ENCODE data around the gene TALDO1. TPM values are rescaled to one million over a fixed set of nuclear protein-coding genes. Genes with fewer than 3 reads are reported as not detected.

The TALDO1 gene
- polyA plus RNA-seq, 6 donors from 2014 or later, result 156 to 201 (median 164) TPM

DNA sequence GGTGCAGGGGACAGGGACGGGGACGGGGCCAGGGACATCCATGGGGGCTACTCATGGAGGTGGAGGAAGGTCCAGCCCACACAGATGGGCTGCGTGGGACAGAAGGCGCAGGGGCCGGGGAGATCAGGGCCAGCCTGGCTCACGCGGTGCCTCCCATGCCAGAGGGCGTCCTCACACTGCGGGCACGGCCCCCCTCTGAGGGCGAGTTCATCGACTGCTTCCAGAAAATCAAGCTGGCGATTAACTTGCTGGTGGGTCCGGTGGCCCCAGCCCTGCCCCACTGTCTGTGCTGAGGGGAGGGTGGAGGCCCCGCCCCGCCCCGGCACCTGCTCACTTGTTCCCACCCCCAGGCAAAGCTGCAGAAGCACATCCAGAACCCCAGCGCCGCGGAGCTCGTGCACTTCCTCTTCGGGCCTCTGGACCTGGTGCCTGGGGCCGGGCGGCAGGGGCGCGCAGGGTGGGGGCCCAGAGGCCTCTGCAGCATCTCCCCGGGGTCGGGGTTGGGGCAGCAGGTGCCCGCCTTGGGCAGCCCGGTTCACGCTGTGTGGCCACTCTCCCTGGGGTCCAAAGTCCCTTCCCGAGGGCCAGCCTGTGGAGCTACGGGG is 25.4 kb upstream of the TALDO1 start:
- peak overlapping the region; percentile 59 to 93 (median 86) for H3K4me3 Mint-ChIP-seq
- no peaks in the 10 kb centered on the region for H3K9me3 Mint-ChIP-seq
- no peaks in the 10 kb centered on the region for H3K36me3 Mint-ChIP-seq
- DNase-seq (peak; percentile 72), ATAC-seq (ENCODE audit: low read depth in 2 of 2) (peak; percentile 79 to 85)
- H3K27me3 Mint-ChIP-seq, result peaks cover 0 to 37% (median 8%) of the 10 kb centered on the region in 3 donors
- peak overlapping the region in 1 of 6 donors; percentile 82 for H3K27ac Mint-ChIP-seq
- H3K4me1 Mint-ChIP-seq, result peaks cover 15 to 25% (median 22%) of the 10 kb centered on the region in 3 donors

DNA sequence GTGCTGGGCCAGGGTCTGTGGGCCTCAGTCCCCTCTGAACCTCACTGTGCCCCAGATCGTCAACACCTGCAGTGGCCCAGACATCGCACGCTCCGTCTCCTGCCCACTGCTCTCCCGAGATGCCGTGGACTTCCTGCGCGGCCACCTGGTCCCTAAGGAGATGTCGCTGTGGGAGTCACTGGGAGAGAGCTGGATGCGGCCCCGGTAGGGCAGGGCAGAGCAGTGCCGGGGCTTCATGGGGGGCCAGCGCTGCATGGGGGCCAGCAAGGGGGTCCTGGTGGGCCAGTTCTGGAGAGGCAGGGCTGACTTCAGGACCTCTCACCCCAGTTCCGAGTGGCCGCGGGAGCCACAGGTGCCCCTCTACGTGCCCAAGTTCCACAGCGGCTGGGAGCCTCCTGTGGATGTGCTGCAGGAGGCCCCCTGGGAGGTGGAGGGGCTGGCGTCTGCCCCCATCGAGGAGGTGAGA is 24.9 kb upstream of the TALDO1 start:
- H3K36me3 Mint-ChIP-seq, result no peaks in the 10 kb centered on the region
- H3K27ac Mint-ChIP-seq, result peak overlapping the region in 1 of 6 donors; percentile 82
- H3K4me3 Mint-ChIP-seq, result peak overlapping the region in 7 of 8 donors; percentile 30 to 86 (median 72)
- H3K9me3 Mint-ChIP-seq, result no peaks in the 10 kb centered on the region
- H3K4me1 Mint-ChIP-seq, result peaks cover 15 to 26% (median 22%) of the 10 kb centered on the region in 3 donors
- peaks cover 0 to 40% (median 8%) of the 10 kb centered on the region in 3 donors for H3K27me3 Mint-ChIP-seq
- ATAC-seq (ENCODE audit: low read depth in 2 of 2), result no peak
- no peak for DNase-seq

DNA sequence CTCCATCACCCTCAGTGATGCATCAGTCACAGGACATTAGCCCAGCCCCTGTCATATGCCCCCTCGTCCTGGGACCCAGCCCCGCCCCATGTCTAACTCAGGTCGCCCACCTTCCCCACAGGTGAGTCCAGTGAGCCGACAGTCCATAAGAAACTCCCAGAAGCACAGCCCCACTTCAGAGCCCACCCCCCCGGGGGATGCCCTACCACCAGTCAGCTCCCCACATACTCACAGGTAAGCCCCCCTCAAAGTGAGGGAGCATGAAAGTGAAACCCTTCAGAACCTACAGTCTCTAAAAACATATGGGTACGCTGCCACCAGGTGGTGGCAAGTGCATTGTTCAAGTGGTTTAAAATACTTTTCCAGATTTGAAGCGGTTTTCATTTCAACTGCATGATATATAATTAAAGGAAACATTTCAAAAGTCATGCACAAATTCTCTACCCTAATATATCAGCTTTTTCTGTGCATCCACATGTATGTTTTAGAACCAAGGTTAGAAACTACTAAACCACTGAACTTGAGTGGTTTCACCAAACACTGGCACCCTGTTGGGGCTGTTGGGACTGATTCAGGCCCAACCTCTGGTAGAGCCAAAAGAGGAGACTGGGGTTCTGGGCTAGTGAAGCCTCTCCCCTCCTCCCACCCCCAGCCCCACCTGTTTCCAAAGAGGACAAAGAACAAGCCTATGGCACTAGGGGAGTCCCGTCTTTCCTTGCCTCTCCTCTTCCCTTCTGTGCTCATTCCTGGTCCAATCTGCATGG is 24.0 kb upstream of the TALDO1 start:
- H3K4me1 Mint-ChIP-seq, result peaks cover 15 to 26% (median 22%) of the 10 kb centered on the region in 3 donors
- H3K36me3 Mint-ChIP-seq, result no peaks in the 10 kb centered on the region
- peak overlapping the region in 4 of 6 donors; percentile 74 to 93 (median 84) for H3K27ac Mint-ChIP-seq
- DNase-seq (peak; percentile 68), ATAC-seq (ENCODE audit: low read depth in 2 of 2) (peak; percentile 27 to 38)
- H3K4me3 Mint-ChIP-seq, result peak overlapping the region; percentile 79 to 93 (median 88)
- no peaks in the 10 kb centered on the region for H3K9me3 Mint-ChIP-seq
- H3K27me3 Mint-ChIP-seq, result peaks cover 0 to 40% (median 8%) of the 10 kb centered on the region in 3 donors

DNA sequence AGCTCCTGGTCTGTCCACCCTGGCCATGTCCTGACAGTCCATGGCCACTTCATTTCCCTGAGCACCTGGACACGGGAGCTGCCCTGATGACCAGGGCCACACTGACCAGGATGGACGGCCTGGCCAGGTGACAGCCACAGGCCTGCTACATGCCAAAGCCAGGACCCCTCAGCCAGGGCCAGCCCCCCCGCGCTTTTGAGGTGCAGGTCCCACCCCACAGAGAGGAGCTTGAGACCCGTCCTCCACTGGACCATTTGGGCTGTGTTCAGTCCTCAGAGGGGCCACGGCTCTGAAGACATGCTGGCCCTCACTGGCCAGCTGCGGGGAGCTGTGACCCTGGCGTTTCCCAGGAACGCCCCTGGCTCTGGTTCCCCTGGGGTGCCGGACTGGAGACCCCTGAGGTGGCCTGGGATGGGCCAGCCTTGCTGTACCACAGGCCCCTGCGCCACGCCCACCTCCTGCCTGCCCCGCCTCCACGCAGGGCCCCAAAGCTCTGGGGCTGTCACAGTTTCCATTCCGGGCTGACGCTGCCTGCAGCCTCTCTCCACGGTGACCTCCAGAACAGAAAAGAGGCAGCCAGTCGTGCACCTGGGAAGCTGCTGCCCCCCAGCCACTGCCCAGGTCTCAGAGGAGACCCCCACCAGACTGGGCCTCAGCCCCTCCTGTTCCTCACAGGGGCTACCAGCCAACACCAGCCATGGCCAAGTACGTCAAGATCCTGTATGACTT is 23.1 kb upstream of the TALDO1 start:
- Mint-ChIP-seq H3K27me3 (peaks cover 0 to 37% (median 6%) of the 10 kb centered on the region in 3 donors), H3K36me3 (no peaks in the 10 kb centered on the region), H3K4me1 (peaks cover 14 to 25% (median 19%) of the 10 kb centered on the region in 3 donors), H3K9me3 (no peaks in the 10 kb centered on the region), H3K4me3 (peak overlapping the region in 5 of 8 donors; percentile 20 to 72 (median 35)), H3K27ac (no peak overlapping the region)
- ATAC-seq (ENCODE audit: low read depth in 2 of 2) (no peak), DNase-seq (no peak)

DNA sequence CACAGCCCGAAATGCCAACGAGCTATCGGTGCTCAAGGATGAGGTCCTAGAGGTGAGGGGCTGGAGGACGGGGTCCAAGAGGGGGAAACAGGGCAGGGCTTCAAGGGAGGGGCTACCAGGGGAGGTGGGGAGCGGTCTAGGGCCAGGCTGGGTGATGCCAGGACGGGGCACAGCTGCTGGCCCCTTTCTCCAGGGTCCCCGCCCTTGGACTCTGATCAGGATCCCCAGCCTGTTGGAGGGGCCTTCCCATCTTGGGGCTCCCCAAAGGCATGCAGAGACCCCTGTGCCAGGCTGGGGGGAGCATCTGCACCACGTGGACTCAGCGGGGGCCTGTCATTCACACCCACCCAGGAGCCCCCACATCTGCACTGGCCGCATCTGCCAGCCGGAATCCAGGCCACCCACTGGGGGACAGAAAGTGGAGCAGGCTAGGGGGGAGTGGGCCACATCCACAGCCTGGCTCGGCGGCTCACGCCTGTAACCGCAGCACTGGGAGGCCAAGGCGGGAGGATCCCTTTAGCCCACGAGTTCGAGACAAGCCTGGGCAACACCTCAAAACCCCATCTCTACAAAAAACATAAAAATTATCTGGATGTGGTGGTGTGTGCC is 22.4 kb upstream of the TALDO1 start:
- Mint-ChIP-seq H3K4me3 (peak overlapping the region in 6 of 8 donors; percentile 12 to 80 (median 66)), H3K36me3 (no peaks in the 10 kb centered on the region), H3K9me3 (no peaks in the 10 kb centered on the region), H3K27me3 (peaks cover 0 to 34% (median 0%) of the 10 kb centered on the region in 3 donors), H3K4me1 (peaks cover 12 to 21% (median 13%) of the 10 kb centered on the region in 3 donors), H3K27ac (no peak overlapping the region)
- no peak for DNase-seq
- no peak for ATAC-seq (ENCODE audit: low read depth in 2 of 2)

DNA sequence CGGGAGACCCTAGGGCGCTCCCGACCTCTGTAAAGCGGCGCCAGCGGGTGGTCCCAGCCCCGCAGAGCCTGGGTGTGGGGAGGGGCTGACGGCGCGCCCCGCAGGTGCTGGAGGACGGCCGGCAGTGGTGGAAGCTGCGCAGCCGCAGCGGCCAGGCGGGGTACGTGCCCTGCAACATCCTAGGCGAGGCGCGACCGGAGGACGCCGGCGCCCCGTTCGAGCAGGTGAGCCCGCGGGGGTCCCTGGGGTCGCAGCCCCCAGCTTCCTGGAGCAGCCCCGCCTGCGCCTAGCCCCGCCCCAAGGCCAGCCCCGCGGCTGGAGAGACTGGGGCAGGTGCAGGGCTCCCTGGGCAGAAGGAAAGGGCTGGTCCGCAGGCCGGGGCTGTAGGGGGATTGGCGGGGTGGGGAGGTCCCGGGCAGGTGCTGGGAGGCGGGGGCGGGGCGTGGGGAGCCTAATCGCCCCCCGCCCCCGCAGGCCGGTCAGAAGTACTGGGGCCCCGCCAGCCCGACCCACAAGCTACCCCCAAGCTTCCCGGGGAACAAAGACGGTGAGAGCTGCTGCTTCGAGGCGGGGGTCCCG is 21.6 kb upstream of the TALDO1 start:
- DNase-seq (no peak), ATAC-seq (ENCODE audit: low read depth in 2 of 2) (no peak)
- Mint-ChIP-seq H3K4me1 (peaks cover 10 to 21% (median 13%) of the 10 kb centered on the region in 3 donors), H3K36me3 (no peaks in the 10 kb centered on the region), H3K27ac (no peak overlapping the region), H3K4me3 (peak overlapping the region in 5 of 8 donors; percentile 12 to 72 (median 42)), H3K9me3 (no peaks in the 10 kb centered on the region), H3K27me3 (peaks cover 0 to 30% (median 0%) of the 10 kb centered on the region in 3 donors)

DNA sequence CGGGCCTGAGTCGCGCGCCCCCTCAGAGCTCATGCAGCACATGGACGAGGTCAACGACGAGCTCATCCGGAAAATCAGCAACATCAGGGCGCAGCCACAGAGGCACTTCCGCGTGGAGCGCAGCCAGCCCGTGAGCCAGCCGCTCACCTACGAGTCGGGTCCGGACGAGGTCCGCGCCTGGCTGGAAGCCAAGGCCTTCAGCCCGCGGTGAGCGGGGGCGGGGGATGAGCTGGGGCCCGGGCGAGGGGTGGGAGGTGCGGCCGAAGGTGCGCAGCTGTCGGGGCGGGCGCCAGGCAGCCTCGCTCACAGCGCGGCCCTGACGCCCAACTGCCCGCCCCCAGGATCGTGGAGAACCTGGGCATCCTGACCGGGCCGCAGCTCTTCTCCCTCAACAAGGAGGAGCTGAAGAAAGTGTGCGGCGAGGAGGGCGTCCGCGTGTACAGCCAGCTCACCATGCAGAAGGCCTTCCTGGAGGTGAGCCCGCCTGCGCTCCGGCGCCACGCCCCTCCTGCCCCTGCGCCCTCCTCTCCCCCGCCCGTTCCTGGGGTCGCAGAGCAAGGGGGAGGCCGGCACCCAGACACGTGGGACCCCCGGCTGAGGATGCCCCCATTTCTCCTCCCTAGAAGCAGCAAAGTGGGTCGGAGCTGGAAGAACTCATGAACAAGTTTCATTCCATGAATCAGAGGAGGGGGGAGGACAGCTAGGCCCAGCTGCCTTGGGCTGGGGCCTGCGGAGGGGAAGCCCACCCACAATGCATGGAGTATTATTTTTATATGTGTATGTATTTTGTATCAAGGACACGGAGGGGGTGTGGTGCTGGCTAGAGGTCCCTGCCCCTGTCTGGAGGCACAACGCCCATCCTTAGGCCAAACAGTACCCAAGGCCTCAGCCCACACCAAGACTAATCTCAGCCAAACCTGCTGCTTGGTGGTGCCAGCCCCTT is 20.7 kb upstream of the TALDO1 start:
- no peaks in the 10 kb centered on the region for H3K9me3 Mint-ChIP-seq
- peaks cover 8 to 17% (median 8%) of the 10 kb centered on the region in 3 donors for H3K4me1 Mint-ChIP-seq
- peak overlapping the region in 2 of 6 donors; percentile 54 to 69 for H3K27ac Mint-ChIP-seq
- no peak for DNase-seq
- no peaks in the 10 kb centered on the region for H3K36me3 Mint-ChIP-seq
- peak overlapping the region; percentile 30 to 79 (median 62) for H3K4me3 Mint-ChIP-seq
- H3K27me3 Mint-ChIP-seq, result peaks cover 0 to 25% (median 0%) of the 10 kb centered on the region in 3 donors
- ATAC-seq (ENCODE audit: low read depth in 2 of 2), result no peak

DNA sequence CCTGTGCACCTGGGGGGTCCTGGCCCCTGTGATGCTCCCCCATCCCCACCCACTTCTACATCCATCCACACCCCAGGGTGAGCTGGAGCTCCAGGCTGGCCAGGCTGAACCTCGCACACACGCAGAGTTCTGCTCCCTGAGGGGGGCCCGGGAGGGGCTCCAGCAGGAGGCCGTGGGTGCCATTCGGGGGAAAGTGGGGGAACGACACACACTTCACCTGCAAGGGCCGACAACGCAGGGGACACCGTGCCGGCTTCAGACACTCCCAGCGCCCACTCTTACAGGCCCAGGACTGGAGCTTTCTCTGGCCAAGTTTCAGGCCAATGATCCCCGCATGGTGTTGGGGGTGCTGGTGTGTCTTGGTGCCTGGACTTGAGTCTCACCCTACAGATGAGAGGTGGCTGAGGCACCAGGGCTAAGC is 20.0 kb upstream of the TALDO1 start:
- H3K27me3 Mint-ChIP-seq, result peaks cover 0 to 22% (median 0%) of the 10 kb centered on the region in 3 donors
- H3K27ac Mint-ChIP-seq, result peak overlapping the region in 1 of 6 donors; percentile 53
- H3K36me3 Mint-ChIP-seq, result no peaks in the 10 kb centered on the region
- peaks cover 7 to 10% (median 8%) of the 10 kb centered on the region in 3 donors for H3K4me1 Mint-ChIP-seq
- H3K9me3 Mint-ChIP-seq, result no peaks in the 10 kb centered on the region
- ATAC-seq (ENCODE audit: low read depth in 2 of 2), result no peak
- DNase-seq, result no peak
- peak overlapping the region in 4 of 8 donors; percentile 27 to 72 (median 64) for H3K4me3 Mint-ChIP-seq

DNA sequence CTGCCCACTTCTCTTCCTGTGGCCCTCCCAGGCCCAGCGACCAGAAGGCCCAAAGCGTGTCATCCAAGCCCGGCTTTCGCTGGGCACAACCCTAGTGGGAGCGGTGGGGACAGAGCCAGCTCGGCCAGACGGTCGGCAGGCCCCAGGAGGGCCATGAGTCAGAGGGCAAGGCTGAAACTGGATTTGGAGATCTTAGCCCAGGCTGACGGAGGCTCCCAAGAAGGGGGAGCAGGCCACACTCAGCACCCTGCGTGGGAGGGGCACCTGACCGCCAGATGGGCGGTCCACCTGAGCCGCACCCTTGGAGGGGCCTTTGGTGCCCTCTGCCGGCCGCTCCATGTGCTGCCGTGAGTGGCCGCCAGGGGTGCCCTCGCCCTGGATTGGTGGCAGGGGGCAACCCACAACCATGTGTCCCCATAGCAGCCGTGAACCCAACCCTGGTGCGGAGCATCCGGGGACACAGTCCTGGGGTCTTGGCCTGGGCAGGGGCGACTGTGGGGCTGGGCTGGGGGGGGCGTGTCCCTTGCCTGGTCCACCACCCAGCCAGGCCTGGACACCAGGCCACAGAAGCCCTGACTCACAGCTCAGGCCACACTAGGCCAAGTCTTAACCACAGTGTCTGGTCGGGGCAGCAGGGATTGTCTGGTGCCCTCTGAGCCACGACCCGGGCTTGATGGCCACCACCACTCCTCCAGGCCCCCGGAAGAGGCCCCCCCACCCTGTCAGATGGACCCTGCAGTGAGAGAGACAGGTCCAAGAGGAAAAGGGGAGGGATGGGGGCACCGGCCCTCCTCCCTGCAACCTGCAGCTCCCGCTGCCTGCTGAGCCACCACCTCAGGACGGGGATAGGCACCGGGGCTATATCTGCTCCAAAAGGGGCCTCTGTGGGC is 19.2 kb upstream of the TALDO1 start:
- DNase-seq (peak; percentile 74), ATAC-seq (ENCODE audit: low read depth in 2 of 2) (peak; percentile 79 to 82)
- no peaks in the 10 kb centered on the region for H3K9me3 Mint-ChIP-seq
- H3K4me3 Mint-ChIP-seq, result no peak overlapping the region
- H3K36me3 Mint-ChIP-seq, result no peaks in the 10 kb centered on the region
- peaks cover 4 to 8% (median 6%) of the 10 kb centered on the region in 3 donors for H3K4me1 Mint-ChIP-seq
- peaks cover 0 to 23% (median 0%) of the 10 kb centered on the region in 3 donors for H3K27me3 Mint-ChIP-seq
- no peak overlapping the region for H3K27ac Mint-ChIP-seq

DNA sequence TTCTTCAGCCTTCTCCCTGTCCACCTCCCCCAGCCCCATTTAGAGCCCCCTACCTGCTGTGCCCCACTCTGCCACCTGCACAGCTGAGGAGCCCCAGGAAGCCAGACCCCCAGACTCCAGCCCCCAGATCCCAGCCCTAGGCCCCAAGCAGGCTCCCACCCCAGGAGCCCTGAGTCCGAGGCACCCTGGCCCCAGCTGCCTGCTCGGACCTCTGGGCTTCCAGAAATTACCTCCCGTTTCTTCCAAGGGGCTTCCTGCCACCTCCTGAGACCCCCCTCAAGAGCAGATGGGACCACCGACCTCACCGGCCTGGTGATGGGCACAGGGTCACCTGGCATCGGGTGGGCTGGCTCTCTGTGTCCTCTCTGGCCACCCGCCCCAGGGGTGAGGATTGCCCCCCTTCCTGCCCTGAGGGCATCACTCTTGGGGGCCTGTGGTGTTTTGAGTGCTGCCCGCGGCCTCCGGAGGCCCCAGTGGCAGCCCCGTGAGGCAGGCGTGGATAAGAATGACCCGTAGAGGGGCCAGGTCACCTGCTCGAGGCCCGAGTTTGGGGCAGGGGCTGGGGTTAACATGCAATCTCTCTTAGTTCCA is 18.3 kb upstream of the TALDO1 start:
- H3K9me3 Mint-ChIP-seq, result no peaks in the 10 kb centered on the region
- H3K4me1 Mint-ChIP-seq, result peaks cover 0 to 4% (median 3%) of the 10 kb centered on the region in 3 donors
- H3K27ac Mint-ChIP-seq, result no peak overlapping the region
- DNase-seq (no peak), ATAC-seq (ENCODE audit: low read depth in 2 of 2) (no peak)
- no peak overlapping the region for H3K4me3 Mint-ChIP-seq
- peaks cover 0 to 14% (median 0%) of the 10 kb centered on the region in 3 donors for H3K27me3 Mint-ChIP-seq
- H3K36me3 Mint-ChIP-seq, result no peaks in the 10 kb centered on the region
